GM21619 (cell line): ENCODE measurements around the gene NOM1.
"Not testable (repeated sequence)": the region's sequence is repeated elsewhere in the genome, so short reads cannot be mapped to it uniquely, and the experiment has no call there.

Experiments used
- ATAC-seq: cut with Tn5 transposase; IDR thresholded peaks from one replicate; pipeline ENCODE4 v1.9.1; 2021; ENCODE audit not compliant: unreplicated experiment

Gene NOM1

GRCh38 chr7:156949541-156950380, at the start of gene NOM1:
Gene NOM1, plus strand, starts transcription at chr7:156949712. Its CDS starts 26 bp downstream, at chr7:156949738.
- peak; percentile 91 for ATAC-seq

- ATAC-seq, result not testable (repeated sequence)
These were observed 49.4 kb upstream of the NOM1 start for GRCh38 chr7:156900093-156900492.

DNA sequence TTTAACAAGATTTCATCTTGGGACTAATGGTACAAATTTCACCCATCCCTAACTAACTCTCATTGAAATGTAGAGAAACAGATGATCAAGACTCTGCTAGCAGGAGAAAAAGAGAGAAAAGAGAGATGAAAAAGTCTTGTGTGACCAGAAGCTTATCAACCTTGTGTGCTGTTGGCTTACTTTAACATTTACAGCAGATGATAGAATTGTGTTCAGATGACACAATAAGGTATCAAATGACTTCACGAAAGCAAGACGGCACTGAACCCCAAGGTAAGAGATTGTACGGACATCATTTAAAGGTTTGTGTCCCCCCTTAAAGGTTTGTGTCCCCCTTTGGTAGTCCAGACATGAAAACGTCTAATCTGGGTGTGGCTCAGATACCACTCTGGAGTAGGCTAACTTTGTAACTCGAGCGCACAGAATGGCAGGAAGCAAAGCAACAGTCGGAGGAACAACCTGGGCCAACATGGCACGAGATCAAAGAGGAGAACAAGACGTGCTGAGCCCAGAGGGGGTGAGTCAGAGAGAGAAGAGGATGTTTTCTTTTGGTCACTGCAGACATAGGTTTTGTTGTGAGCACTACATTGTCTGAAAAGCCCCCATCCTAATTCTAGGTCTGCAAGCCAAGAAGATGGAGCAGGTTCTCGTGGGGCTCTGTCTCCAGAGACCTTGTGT, 46.1 kb upstream of the NOM1 start:
- ATAC-seq, result no peak

DNA sequence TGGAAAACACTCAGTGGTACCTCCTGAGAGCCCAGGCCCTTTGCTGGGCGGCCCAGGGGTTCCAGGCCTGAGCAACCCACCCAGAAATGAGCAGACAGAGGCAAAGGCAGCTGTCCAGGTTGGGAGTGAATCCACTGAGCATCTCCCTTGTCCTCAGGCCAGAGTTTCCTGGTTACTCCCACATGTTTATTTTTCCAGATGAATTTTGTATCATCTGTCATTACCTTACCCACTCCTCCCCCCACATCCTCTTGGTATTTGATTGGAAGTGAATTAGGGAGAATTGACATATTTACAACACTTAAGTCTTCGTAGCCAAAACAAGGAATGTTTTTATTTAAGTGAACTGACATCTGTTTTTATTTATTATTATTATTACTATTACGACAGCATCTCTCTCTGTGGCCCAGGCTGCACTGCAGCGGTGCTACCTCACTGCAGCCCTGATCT, 43.3 kb upstream of the NOM1 start:
- no peak for ATAC-seq

DNA sequence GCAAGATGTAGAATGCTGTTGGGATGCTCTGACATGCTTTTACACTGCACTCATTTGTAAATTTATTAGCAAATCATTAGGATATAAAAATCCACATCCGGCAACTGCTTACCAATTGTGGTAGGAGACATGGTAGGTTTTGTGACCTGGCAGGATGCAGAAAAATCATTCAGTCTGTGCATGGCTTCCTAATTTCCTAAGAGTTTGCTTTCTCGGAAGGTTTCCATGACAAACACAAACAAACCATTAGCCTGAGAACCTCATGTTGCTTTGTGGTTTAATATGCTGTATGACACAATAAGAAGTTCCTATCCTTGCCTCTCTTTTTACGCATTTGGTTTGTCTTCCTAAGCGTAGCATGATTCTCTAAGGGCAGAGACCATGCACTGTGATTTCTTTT, 41.9 kb upstream of the NOM1 start:
- ATAC-seq, result no peak

- not testable (repeated sequence) for ATAC-seq
These were observed 39.8 kb upstream of the NOM1 start for GRCh38 chr7:156909574-156910252.

DNA sequence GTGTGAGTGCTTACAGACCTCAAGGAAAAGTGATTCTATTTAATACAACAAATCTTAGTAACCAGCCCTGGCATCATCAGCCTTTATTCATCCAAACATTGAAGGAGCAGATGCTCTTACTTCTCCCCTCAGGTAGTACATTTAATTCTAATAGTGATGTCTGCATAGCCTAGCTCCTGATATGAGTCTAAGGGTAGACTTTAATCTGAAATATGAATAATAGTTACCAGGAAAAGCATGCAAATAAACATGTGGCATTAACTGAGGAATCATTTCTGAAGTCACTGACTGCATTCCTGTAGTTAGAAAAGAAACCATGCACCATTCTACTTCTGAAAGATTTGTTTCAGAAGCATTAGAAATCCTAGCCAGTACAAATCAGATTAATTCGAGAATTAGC, 30.9 kb upstream of the NOM1 start:
- ATAC-seq, result peak; percentile 45

- peak; percentile 26 for ATAC-seq
These were observed 30.3 kb upstream of the NOM1 start for GRCh38 chr7:156919132-156919713.

DNA sequence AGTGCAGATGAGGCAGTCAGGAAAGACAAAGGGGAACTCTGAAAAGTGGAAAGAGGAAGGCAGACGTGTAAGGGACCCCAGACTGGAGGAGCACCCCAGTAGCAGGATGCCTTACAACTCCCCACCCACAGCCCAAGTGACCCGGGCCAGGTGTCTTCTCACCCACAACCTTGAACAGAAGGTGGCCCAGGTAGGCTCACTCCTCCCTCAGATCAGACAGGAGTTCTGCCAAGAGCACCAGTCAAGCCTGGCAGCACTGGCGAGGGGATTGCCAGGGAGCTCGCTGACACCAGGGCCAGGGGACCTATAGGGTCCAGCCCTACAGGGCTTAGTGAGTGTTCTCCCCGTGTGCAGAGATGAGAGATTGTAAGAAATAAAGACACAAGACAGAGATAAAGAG, 29.4 kb upstream of the NOM1 start:
- no peak for ATAC-seq

DNA sequence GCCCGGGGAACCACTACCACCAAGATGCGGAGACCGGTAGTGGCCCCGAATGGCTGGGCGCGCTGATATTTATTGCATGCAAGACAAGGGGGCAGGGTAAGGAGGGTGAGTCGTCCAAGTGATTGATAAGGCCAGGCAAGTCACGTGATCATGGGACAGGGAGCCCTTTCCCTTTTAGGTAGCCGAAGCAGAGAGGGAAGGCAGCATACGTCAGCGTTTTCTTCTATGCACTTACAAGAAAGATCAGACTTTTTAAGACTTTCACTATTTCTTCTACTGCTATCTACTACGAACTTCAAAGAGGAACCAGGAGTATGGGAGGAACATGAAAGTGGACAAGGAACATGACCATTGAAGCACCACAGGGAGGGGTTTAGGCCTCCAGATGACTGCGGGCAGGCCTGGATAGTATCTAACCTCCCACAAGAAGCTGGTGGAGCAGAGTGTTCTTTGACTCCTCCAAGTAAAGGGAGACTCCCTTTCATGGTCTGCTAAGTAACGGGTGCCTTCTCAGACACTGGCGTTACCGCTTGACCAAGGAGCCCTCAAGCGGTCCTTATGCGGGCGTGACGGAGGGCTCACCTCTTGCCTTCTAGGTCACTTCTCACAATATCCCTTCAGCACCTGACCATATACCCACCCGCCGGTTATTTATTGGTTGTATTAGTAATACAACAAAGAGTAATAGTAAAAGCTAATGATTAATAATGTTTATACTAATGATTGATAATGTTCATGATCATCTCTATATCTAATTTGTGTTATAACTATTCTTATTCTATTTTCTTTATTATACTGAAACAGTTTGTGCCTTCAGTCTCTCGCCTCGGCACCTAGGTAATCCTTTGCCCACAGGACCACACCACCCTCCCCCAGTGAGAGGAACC, 28.8 kb upstream of the NOM1 start:
- ATAC-seq, result not testable (repeated sequence)

DNA sequence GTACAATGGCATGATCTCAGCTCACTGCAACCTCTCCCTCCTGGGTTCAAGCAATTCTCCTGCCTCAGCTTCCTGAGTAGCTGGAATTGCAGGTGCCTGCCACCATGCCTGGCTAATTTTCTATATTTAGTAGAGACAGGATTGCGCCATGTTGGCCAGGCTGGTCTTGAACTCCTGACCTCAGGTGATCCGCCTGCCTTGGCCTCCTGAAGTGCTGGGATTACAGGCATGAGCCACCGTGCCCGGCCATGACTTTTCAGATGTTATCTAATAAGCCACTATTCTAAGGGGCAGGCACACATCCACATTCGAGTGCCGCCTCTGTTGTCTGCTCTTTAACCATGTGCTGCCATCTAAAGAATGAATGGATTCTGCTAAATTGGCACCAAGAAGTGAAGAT, 27.2 kb upstream of the NOM1 start:
- not testable (repeated sequence) for ATAC-seq

- not testable (repeated sequence) for ATAC-seq
These were observed 23.7 kb upstream of the NOM1 start for GRCh38 chr7:156925821-156926220.

DNA sequence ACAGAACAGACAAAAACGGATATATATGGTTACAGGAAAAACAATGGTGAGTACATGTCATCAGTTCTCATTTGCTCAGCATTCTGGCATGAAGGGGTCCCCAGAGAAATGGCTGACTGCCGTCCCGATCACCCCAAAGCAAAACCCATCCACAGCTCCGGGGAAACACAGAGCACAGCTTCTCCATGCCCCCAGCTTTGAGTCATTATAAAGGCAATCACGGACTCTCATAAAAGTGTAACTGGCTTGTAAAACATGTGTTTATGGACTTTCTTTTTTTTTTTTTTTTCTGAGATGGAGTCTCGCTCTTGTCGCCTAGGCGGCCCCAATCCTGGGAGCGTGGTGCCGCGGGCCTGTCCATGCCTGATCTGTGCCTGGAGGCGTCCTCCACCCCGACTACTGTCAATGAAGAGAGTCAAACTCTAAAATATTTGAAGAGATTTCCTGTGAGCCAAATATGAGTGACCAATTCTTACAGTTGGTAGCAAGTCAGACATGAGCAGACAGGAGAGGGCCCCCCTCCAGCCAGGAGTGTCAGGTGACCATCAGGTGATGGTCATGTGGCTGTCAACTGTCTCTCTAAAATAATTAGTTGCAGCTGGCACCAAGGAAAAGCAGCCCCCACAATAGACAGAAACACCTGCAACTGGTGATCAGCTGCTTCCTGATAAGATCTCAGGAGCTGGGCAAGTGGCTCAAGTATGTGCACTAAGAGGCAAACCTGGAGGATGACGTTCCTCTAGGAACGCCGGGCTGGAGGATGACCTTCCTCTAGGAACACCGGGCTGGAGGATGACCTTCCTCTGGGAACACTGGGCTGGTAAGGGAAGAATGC, 21.7 kb upstream of the NOM1 start:
- ATAC-seq, result no peak

DNA sequence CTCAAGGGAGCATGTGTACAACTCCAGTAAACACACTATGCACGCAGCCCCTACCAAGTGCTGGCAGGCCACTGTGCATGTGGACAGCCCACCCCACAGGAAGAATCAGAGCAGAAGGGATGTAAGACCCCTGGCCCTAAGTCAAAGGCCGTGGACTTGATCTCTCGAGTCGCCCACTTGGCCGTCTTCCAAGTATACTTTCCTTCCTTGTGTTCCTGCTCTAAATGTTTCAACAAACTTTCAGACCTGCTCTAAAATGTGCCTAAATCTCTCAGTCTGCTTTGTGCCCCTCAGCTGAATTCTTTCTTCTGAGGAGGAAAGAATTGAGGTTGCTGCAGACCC, 21.1 kb upstream of the NOM1 start:
- no peak for ATAC-seq

DNA sequence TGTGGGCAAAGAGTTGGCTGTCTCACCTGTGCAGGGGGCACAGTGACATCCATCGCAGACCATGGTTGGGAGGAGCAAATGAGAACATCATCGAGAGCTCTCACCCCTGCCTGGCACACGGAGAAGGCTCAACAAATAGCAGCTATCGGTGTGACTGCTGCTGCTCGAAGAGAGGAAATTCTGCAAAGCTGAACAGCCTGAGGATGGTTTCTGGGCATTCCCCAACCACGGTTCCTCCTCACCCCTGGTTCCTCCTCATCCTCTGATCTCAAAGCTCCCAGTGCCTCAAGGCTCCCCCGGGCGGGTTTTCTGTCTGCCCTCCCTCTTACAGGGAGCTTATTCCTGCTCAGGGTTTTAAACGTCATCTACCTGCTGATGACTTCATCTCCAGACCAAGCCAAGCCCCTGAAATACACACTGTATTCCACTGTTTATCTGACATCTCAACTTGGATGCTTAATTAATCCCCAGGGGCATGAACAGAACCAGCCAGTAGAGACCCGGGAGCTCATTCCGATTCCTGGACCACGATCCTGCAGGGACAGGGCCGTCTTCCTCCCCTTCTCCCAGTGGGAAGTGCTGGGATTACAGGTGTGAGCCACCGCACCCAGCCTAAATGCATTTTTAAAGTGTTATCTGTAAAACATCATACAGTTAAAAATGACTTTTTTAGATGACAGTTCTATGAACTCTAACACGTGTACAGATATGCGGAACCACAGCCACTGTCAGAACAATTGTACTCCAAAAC, 19.5 kb upstream of the NOM1 start:
- no peak for ATAC-seq

- no peak for ATAC-seq
These were observed 17.5 kb upstream of the NOM1 start for GRCh38 chr7:156932006-156932405.

- ATAC-seq, result no peak
These were observed 14.3 kb upstream of the NOM1 start for GRCh38 chr7:156935250-156935649.

GRCh38 chr7:156936766-156937165, 12.7 kb upstream of the NOM1 start:
- ATAC-seq, result not testable (repeated sequence)
